ENCODE measurements around the gene RBM20. TPM values are rescaled to one million over a fixed set of nuclear protein-coding genes. Genes with fewer than 3 reads are reported as not detected.

RBM20 gene
- total and polyA plus RNA-seq, 2 experiments from 2014 or later = 0.05 to 0.17 TPM

DNA sequence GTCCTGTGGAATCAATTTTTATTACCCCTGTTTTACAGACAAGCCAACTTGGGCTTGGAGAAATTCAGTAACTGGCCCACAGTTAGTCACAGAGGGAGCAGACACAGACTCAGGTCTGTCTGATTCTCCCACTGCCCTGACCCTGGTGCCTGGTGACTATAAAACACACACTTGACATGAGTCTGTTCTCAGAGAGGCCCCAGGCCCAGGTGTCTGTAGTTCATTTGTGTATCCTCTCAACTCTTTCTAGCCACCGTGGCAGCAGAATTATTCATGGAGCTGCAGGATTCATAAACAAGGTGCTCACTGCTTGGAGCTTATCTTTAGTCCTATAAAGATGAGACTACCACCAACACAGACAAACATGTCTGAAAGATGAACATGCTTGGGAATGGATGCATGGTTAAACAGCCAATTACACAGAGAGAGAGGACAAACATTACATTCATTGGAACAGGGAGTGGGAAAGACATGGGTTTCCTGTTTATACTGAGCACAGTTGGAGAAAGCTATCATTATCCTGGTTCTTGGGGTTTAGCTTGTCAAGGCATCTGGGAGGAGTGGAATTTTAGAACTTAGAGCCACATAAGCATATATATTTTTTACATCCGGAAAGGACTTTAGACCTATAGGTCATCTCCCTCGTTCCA, 148.5 kb downstream of the RBM20 start:
- Histone ChIP-seq H3K36me3 (ENCODE audit: insufficient read depth) (no peaks in the 10 kb centered on the region), H4K20me1 (replicated peaks; ENCODE audit: insufficient read depth) (no peaks in the 10 kb centered on the region), H2AFZ (peak overlapping the region; percentile 72), H3K4me3 (no peak overlapping the region), H3K9me2 (ENCODE audit: insufficient read depth) (0 out of 2 replicates have a peak, but pooled peaks cover 4% of the 10 kb centered on the region), H3K27me3 (ENCODE audit: insufficient read depth) (no peaks in the 10 kb centered on the region), H3K27ac (ENCODE audit: low read depth) (no peak overlapping the region), H3K4me1 (ENCODE audit: insufficient read depth) (no peaks in the 10 kb centered on the region), H3K79me2 (replicated peaks; ENCODE audit: insufficient read depth) (no peaks in the 10 kb centered on the region), H3F3A (replicated peaks; ENCODE audit: low read depth) (no peaks in the 10 kb centered on the region), H3K4me2 (no peak overlapping the region)
- Mint-ChIP-seq H3K9me3 (no peaks in the 10 kb centered on the region), H3K4me3 (no peak overlapping the region), H3K4me1 (no peaks in the 10 kb centered on the region; the same call in 2 of the 3 replicates), H3K36me3 (ENCODE audit: low read depth) (no peaks in the 10 kb centered on the region), H3K27ac (no peak overlapping the region), H3K27me3 (ENCODE audit: insufficient read depth, low read depth, poor library complexity) (peaks cover under 1% of the 10 kb centered on the region)
- ATAC-seq (no peak), DNase-seq (ENCODE audit: low spot score) (no peak)
- no peak for TF ChIP-seq ZNF331 (CRISPR knock-in tag; IDR thresholded peaks at IDR 0.05; ENCODE audit: low read depth)
- TF ChIP-seq, protein P1, sequence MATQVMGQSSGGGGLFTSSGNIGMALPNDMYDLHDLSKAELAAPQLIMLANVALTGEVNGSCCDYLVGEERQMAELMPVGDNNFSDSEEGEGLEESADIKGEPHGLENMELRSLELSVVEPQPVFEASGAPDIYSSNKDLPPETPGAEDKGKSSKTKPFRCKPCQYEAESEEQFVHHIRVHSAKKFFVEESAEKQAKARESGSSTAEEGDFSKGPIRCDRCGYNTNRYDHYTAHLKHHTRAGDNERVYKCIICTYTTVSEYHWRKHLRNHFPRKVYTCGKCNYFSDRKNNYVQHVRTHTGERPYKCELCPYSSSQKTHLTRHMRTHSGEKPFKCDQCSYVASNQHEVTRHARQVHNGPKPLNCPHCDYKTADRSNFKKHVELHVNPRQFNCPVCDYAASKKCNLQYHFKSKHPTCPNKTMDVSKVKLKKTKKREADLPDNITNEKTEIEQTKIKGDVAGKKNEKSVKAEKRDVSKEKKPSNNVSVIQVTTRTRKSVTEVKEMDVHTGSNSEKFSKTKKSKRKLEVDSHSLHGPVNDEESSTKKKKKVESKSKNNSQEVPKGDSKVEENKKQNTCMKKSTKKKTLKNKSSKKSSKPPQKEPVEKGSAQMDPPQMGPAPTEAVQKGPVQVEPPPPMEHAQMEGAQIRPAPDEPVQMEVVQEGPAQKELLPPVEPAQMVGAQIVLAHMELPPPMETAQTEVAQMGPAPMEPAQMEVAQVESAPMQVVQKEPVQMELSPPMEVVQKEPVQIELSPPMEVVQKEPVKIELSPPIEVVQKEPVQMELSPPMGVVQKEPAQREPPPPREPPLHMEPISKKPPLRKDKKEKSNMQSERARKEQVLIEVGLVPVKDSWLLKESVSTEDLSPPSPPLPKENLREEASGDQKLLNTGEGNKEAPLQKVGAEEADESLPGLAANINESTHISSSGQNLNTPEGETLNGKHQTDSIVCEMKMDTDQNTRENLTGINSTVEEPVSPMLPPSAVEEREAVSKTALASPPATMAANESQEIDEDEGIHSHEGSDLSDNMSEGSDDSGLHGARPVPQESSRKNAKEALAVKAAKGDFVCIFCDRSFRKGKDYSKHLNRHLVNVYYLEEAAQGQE (IDR thresholded peaks at IDR 0.05; ENCODE audit: unreplicated experiment) = no peak
- TF ChIP-seq, protein P2, sequence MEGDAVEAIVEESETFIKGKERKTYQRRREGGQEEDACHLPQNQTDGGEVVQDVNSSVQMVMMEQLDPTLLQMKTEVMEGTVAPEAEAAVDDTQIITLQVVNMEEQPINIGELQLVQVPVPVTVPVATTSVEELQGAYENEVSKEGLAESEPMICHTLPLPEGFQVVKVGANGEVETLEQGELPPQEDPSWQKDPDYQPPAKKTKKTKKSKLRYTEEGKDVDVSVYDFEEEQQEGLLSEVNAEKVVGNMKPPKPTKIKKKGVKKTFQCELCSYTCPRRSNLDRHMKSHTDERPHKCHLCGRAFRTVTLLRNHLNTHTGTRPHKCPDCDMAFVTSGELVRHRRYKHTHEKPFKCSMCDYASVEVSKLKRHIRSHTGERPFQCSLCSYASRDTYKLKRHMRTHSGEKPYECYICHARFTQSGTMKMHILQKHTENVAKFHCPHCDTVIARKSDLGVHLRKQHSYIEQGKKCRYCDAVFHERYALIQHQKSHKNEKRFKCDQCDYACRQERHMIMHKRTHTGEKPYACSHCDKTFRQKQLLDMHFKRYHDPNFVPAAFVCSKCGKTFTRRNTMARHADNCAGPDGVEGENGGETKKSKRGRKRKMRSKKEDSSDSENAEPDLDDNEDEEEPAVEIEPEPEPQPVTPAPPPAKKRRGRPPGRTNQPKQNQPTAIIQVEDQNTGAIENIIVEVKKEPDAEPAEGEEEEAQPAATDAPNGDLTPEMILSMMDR (conservative IDR thresholded peaks at IDR 0.05; ENCODE audit: low read depth in 2 of 2) = no peak
- TF ChIP-seq, protein P3, sequence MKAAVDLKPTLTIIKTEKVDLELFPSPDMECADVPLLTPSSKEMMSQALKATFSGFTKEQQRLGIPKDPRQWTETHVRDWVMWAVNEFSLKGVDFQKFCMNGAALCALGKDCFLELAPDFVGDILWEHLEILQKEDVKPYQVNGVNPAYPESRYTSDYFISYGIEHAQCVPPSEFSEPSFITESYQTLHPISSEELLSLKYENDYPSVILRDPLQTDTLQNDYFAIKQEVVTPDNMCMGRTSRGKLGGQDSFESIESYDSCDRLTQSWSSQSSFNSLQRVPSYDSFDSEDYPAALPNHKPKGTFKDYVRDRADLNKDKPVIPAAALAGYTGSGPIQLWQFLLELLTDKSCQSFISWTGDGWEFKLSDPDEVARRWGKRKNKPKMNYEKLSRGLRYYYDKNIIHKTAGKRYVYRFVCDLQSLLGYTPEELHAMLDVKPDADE (IDR thresholded peaks at IDR 0.05) = no peak

DNA sequence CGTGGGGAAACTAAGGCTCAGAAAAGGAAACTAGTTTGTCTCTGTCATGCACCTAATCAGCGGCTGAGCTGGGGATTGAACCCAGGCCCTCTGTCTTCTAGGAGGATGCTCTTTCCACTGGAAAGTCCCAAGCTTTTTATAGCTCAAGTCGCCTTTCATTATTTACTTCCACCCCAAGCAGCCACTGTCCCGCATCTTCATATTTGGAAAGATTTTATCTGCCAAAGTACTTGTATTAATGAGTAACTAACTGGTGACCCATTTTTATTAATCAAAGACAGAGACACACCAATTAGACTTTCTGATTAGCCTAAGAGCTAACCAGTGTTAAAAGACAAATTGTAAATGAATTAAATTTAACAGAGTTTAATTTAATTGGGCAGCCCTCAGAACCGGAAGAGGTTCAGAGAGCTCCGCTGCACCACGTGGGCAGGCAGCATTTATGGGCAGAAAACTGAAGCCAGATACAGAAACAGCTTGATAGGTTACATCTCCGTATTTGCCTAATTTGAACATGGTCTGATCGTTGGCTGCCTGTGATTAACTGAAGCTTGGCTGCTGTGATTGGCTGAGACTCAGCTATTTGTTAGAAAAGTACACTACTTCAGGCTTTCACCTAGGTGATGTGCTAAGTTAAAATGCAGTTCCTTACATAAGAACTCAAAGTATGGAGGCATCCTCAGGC, 149.1 kb downstream of the RBM20 start:
- H3K79me2 ChIP-seq (replicated peaks; ENCODE audit: insufficient read depth) = no peaks in the 10 kb centered on the region
- H3K4me2 ChIP-seq = no peak overlapping the region
- H3K4me3 ChIP-seq = no peak overlapping the region
- no peaks in the 10 kb centered on the region for H3K4me1 ChIP-seq (ENCODE audit: insufficient read depth)
- H2AFZ ChIP-seq = peak overlapping the region; percentile 72
- Mint-ChIP-seq H3K9me3 (no peaks in the 10 kb centered on the region), H3K36me3 (ENCODE audit: low read depth) (no peaks in the 10 kb centered on the region), H3K4me3 (no peak overlapping the region), H3K4me1 (no peaks in the 10 kb centered on the region; the same call in 2 of the 3 replicates), H3K27me3 (ENCODE audit: insufficient read depth, low read depth, poor library complexity) (no peaks in the 10 kb centered on the region), H3K27ac (no peak overlapping the region)
- no peak overlapping the region for H3K27ac ChIP-seq (ENCODE audit: low read depth)
- no peak for DNase-seq (ENCODE audit: low spot score)
- H3F3A ChIP-seq (replicated peaks; ENCODE audit: low read depth) = no peaks in the 10 kb centered on the region
- no peak for ATAC-seq
- no peaks in the 10 kb centered on the region for H3K27me3 ChIP-seq (ENCODE audit: insufficient read depth)
- H3K36me3 ChIP-seq (ENCODE audit: insufficient read depth) = no peaks in the 10 kb centered on the region
- 0 out of 2 replicates have a peak, but pooled peaks cover 4% of the 10 kb centered on the region for H3K9me2 ChIP-seq (ENCODE audit: insufficient read depth)
- no peaks in the 10 kb centered on the region for H4K20me1 ChIP-seq (replicated peaks; ENCODE audit: insufficient read depth)
- TF ChIP-seq CREB1 (CRISPR knock-in tag; IDR thresholded peaks at IDR 0.05; ENCODE audit: low read depth) (no peak), ZNF114 (CRISPR knock-in tag; IDR thresholded peaks at IDR 0.05) (no peak), STAT1 (IDR thresholded peaks at IDR 0.05; ENCODE audit: unreplicated experiment) (no peak), ZNF331 (CRISPR knock-in tag; IDR thresholded peaks at IDR 0.05; ENCODE audit: low read depth) (no peak), EZH2phosphoT487 (IDR thresholded peaks at IDR 0.05; ENCODE audit: unreplicated experiment) (no peak), POLR2AphosphoS5 (IDR thresholded peaks at IDR 0.05; ENCODE audit: low read depth) (no peak), JUNB (IDR thresholded peaks at IDR 0.05; ENCODE audit: unreplicated experiment) (no peak)
- TF ChIP-seq, protein P3 (IDR thresholded peaks at IDR 0.05) = no peak

Data from GM23338 (cell line).